Liver (tissue), 9 donors: ENCODE results near the gene TMEM200A. TPM values are rescaled to one million over a fixed set of nuclear protein-coding genes. Genes with fewer than 3 reads are reported as not detected.
"Not testable (repeated sequence)": the region's sequence is repeated elsewhere in the genome, so short reads cannot be mapped to it uniquely, and the experiment has no call there.

Experiments
- DNase-seq: peaks from one replicate; pipeline ENCODE4 v3.0.0-alpha.2; 2017; ENCODE audit warnings: low spot score
- H3K27ac ChIP-seq, 2 donors: one replicate each; pipeline ENCODE4 v1.7.0; 2013; ENCODE audit warnings: inconsistent platforms in 2 of 2, low read length in 2 of 2, control low read depth in 1 of 2, low read depth in 1 of 2, mild to moderate bottlenecking in 1 of 2
- H3K27me3 ChIP-seq, 4 donors: one replicate each; pipeline versions ENCODE4 v1.6.1 to v1.7.0; 2013; ENCODE audit warnings: low read length in 3 of 4, inconsistent platforms in 1 of 4, mild to moderate bottlenecking in 1 of 4, moderate library complexity in 1 of 4; ENCODE audit not compliant: control insufficient read depth in 4 of 4, insufficient read depth in 4 of 4
- H3K36me3 ChIP-seq, 4 donors: one replicate each; pipeline versions ENCODE4 v1.6.1 to v1.7.0; 2013; ENCODE audit warnings: low read length in 3 of 4, mild to moderate bottlenecking in 3 of 4, low read depth in 1 of 4, moderate library complexity in 1 of 4; ENCODE audit not compliant: control insufficient read depth in 4 of 4, insufficient read depth in 3 of 4
- H3K4me1 ChIP-seq, 4 donors: one replicate each; pipeline versions ENCODE4 v1.6.1 to v1.7.0; 2013; ENCODE audit warnings: low read length in 3 of 4, mild to moderate bottlenecking in 3 of 4, moderate library complexity in 1 of 4; ENCODE audit not compliant: control insufficient read depth in 4 of 4, insufficient read depth in 4 of 4
- H3K4me3 ChIP-seq, 3 donors: one replicate each; pipeline versions ENCODE4 v1.6.1 to v1.7.0; 2013; ENCODE audit warnings: low read length in 3 of 3, control low read depth in 1 of 3, low read depth in 1 of 3, mild to moderate bottlenecking in 1 of 3
- H3K9ac ChIP-seq, 2 donors: one replicate each; pipeline ENCODE4 v1.7.0; 2013; ENCODE audit warnings: low read length in 2 of 2, mild to moderate bottlenecking in 2 of 2, moderate library complexity in 2 of 2, control low read depth in 1 of 2, low read depth in 1 of 2
- H3K9me3 ChIP-seq, 4 donors: one replicate each; pipeline versions ENCODE4 v1.6.1 to v1.7.0; 2013; ENCODE audit warnings: low read length in 3 of 4; ENCODE audit not compliant: control insufficient read depth in 4 of 4
- ATF3 ChIP-seq: IDR thresholded peaks from 2 replicates; pipeline ENCODE4 v1.6.1; 2016; ENCODE audit warnings: antibody characterized with exemption
- EGR1 ChIP-seq, 2 donors: IDR thresholded peaks; 2 replicates each; pipeline ENCODE4 v1.6.1; 2016 to 2018; ENCODE audit warnings: antibody characterized with exemption in 2 of 2, low read depth in 2 of 2
- FOXA1 ChIP-seq: IDR thresholded peaks from 2 replicates; pipeline ENCODE4 v1.6.1; 2016; ENCODE audit warnings: antibody characterized with exemption
- FOXA2 ChIP-seq: IDR thresholded peaks from 2 replicates; pipeline ENCODE4 v1.6.1; 2016; ENCODE audit warnings: antibody characterized with exemption
- GABPA ChIP-seq, 2 donors: IDR thresholded peaks in 1 of 2; conservative IDR thresholded peaks in 1 of 2; 2 replicates each; pipeline ENCODE4 v1.6.1; 2016; ENCODE audit warnings: antibody characterized with exemption in 2 of 2, mild to moderate bottlenecking in 1 of 2, moderate library complexity in 1 of 2
- HNF4G ChIP-seq: IDR thresholded peaks from 2 replicates; pipeline ENCODE4 v1.6.1; 2016; ENCODE audit warnings: antibody characterized with exemption
- MAX ChIP-seq: IDR thresholded peaks from 2 replicates; pipeline ENCODE4 v1.6.1; 2016; ENCODE audit warnings: antibody characterized with exemption
- NR2F2 ChIP-seq: IDR thresholded peaks from 2 replicates; pipeline ENCODE4 v1.6.1; 2016; ENCODE audit warnings: antibody characterized with exemption
- REST ChIP-seq: IDR thresholded peaks from 2 replicates; pipeline ENCODE4 v1.6.1; 2016; ENCODE audit warnings: antibody characterized with exemption, mild to moderate bottlenecking
- RXRA ChIP-seq, 2 donors: IDR thresholded peaks; 2 replicates each; pipeline ENCODE4 v1.6.1; 2017 to 2018; ENCODE audit warnings: antibody characterized with exemption in 2 of 2, mild to moderate bottlenecking in 1 of 2
- YY1 ChIP-seq: IDR thresholded peaks from 2 replicates; pipeline ENCODE4 v1.6.1; 2016; ENCODE audit warnings: antibody characterized with exemption, mild to moderate bottlenecking
- WGBS: extraction: QIAGEN DNeasy Blood & Tissue Kit; methylation state at CpG from one replicate; pipeline ENCODE4 v1.1.7; 2013; 5-methylcytosine and 5-hydroxymethylcytosine counted together
- polyA plus RNA-seq, 2 donors: library from polyadenylated mRNA; stranded (reverse) in 1 of 2; unstranded in 1 of 2; fragments of 200-250 nt in 1 of 2; fragments of >200 nt in 1 of 2; fragmentation: Nextera tagmentation in 1 of 2; extraction: Ambion mirVana in 1 of 2; gene quantifications; one replicate each; pipeline versions ENCODE4 v1.2.1 to v1.2.3, GENCODE V29; 2013 to 2015
- total RNA-seq, 2 donors: library from RNA; depleted of rRNA; stranded (reverse); fragments of >200 nt; gene quantifications; one replicate each; pipeline ENCODE4 v1.2.3, GENCODE V29; 2014
- TF ChIP-seq, protein P1 (sequence below): fragments of 150-350 bp; IDR thresholded peaks from 2 replicates; pipeline ENCODE4 v1.5.1; 2017; ENCODE audit warnings: improper control_type of control experiment, low read depth, low read length; ENCODE audit not compliant: missing input control
- TF ChIP-seq, protein P2 (sequence below): IDR thresholded peaks from 2 replicates; pipeline ENCODE4 v1.6.1; 2016; ENCODE audit warnings: antibody characterized with exemption
- donor health status: healthy.
- donor health status: healthy.
- donor health status: healthy.
- donor health status: healthy.
- donor health status: healthy.

Gene TMEM200A
- total and polyA plus RNA-seq, 4 donors = 0.08 to 0.33 (median 0.09) TPM

DNA sequence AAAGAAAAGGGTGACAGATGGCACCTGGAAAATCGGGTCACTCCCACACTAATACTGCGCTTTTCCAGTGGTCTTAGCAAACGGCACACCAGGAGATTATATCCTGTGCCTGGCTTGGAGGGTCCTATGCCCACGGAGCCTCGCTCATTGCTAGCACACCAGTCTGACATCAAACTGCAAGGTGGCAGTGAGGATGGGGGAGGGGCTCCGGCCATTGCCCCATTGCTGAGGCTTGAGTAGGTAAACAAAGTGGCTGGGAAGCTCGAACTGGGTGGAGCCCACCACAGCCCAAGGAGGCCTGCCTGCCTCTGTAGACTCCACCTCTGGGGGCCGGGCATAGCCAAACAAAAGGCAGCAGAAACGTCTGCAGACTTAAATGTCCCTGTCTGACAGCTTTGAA, 19.5 kb upstream of the TMEM200A start:
- not testable (repeated sequence) for H3K9me3 ChIP-seq
- WGBS = 83% methylated on average over 9 of the region's 9 CpGs

GRCh38 chr6:130354322-130354721, 11.5 kb upstream of the TMEM200A start:
- H3K9me3 ChIP-seq = peaks cover 0 to 3% (median 0%) of the 10 kb centered on the region in 4 donors
- TF ChIP-seq REST (no peak), FOXA2 (no peak), RXRA (IDR thresholded peaks at IDR 0.05) (no peak), HNF4G (no peak), NR2F2 (no peak), EGR1 (IDR thresholded peaks at IDR 0.05; ENCODE audit: low read depth in 2 of 2) (no peak), MAX (no peak), GABPA (IDR thresholded peaks at IDR 0.05 in 1 of 2, conservative IDR thresholded peaks at IDR 0.05 in 1 of 2) (no peak), YY1 (no peak), FOXA1 (no peak), ATF3 (no peak)
- TF ChIP-seq, protein P1, sequence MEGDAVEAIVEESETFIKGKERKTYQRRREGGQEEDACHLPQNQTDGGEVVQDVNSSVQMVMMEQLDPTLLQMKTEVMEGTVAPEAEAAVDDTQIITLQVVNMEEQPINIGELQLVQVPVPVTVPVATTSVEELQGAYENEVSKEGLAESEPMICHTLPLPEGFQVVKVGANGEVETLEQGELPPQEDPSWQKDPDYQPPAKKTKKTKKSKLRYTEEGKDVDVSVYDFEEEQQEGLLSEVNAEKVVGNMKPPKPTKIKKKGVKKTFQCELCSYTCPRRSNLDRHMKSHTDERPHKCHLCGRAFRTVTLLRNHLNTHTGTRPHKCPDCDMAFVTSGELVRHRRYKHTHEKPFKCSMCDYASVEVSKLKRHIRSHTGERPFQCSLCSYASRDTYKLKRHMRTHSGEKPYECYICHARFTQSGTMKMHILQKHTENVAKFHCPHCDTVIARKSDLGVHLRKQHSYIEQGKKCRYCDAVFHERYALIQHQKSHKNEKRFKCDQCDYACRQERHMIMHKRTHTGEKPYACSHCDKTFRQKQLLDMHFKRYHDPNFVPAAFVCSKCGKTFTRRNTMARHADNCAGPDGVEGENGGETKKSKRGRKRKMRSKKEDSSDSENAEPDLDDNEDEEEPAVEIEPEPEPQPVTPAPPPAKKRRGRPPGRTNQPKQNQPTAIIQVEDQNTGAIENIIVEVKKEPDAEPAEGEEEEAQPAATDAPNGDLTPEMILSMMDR = no peak
- TF ChIP-seq, protein P2, sequence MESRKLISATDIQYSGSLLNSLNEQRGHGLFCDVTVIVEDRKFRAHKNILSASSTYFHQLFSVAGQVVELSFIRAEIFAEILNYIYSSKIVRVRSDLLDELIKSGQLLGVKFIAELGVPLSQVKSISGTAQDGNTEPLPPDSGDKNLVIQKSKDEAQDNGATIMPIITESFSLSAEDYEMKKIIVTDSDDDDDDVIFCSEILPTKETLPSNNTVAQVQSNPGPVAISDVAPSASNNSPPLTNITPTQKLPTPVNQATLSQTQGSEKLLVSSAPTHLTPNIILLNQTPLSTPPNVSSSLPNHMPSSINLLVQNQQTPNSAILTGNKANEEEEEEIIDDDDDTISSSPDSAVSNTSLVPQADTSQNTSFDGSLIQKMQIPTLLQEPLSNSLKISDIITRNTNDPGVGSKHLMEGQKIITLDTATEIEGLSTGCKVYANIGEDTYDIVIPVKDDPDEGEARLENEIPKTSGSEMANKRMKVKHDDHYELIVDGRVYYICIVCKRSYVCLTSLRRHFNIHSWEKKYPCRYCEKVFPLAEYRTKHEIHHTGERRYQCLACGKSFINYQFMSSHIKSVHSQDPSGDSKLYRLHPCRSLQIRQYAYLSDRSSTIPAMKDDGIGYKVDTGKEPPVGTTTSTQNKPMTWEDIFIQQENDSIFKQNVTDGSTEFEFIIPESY = no peak
- WGBS = 60% methylated on average over 1 of the region's 1 CpG

More for the DNA sequence above, 19.5 kb upstream of the TMEM200A start:
- not testable (repeated sequence) for H3K4me3 ChIP-seq, H3K36me3 ChIP-seq, H3K27me3 ChIP-seq, DNase-seq, H3K27ac ChIP-seq, H3K4me1 ChIP-seq, H3K9ac ChIP-seq

More at GRCh38 chr6:130354322-130354721, 11.5 kb upstream of the TMEM200A start:
- Histone ChIP-seq H3K4me3 (no peak overlapping the region), H3K4me1 (no peaks in the 10 kb centered on the region), H3K27me3 (no peaks in the 10 kb centered on the region), H3K27ac (no peak overlapping the region), H3K36me3 (no peaks in the 10 kb centered on the region), H3K9ac (no peak overlapping the region)
- DNase-seq = no peak
